Neural progenitor cell (in vitro differentiated cells): ENCODE results near the gene TSNAXIP1.

ENCODE experiments used
- EZH2 ChIP-seq: fragments of 200-600 bp; sonication (generic); IDR thresholded peaks from 2 replicates; pipeline ENCODE4 v1.6.1; 2017; ENCODE audit warnings: antibody characterized with exemption, mild to moderate bottlenecking, moderate library complexity
- TF ChIP-seq, protein P1 (sequence below): fragments of 200-600 bp; sonication (generic); IDR thresholded peaks from 2 replicates; pipeline ENCODE4 v1.5.1; 2017; ENCODE audit warnings: antibody characterized with exemption, mild to moderate bottlenecking

DNA sequence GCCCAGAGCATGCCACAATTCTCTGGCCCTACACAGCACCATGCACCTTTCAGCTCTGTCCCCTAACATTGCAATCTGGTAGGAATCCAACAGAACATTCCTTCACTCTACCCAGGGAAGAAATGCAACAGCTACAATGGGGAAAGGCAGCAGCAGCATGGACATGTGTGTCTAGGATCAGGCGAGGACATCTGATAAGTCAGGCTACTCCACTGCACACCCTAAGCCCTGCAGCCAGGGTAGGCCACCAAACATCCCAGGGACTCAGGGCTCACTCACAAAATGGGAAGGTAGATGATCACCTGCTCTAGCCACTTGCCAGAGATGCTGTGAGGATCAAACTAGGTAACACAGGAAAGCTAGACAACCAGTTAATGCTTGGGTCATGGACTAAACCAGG, 5.4 kb upstream of the TSNAXIP1 start:
- TF ChIP-seq, protein P1, sequence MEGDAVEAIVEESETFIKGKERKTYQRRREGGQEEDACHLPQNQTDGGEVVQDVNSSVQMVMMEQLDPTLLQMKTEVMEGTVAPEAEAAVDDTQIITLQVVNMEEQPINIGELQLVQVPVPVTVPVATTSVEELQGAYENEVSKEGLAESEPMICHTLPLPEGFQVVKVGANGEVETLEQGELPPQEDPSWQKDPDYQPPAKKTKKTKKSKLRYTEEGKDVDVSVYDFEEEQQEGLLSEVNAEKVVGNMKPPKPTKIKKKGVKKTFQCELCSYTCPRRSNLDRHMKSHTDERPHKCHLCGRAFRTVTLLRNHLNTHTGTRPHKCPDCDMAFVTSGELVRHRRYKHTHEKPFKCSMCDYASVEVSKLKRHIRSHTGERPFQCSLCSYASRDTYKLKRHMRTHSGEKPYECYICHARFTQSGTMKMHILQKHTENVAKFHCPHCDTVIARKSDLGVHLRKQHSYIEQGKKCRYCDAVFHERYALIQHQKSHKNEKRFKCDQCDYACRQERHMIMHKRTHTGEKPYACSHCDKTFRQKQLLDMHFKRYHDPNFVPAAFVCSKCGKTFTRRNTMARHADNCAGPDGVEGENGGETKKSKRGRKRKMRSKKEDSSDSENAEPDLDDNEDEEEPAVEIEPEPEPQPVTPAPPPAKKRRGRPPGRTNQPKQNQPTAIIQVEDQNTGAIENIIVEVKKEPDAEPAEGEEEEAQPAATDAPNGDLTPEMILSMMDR: no peak
- TF ChIP-seq EZH2: no peak
